Right hindlimb (tissue), 1 donor: ENCODE measurements around the gene AKT3.

Experiments used
- DNase-seq: peaks from one replicate; pipeline ENCODE4 v3.0.0-alpha.2; 2018

AKT3 gene

DNA sequence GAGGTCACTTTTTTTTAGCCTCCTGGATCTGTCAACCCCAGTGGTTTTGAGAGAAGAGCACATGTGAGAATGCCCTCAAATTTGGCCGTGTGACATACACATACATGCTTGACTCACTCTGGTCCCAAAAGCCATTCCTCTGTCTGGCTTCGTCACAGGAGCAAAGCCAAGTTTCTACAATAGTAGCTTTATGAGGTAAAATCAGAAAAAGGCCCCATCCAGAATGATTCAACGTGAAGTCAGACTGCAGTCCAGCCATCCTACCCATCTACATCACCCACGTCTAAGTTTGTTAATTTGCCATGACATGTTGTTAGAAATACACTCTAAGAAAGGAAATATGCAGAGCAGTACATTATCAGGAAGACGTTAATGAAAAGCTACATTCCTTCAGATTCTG lies 349.0 kb downstream of the AKT3 start:
- no peak for DNase-seq

GRCh38 chr1:243500512-243500911 lies 349.5 kb downstream of the AKT3 start:
- DNase-seq, result no peak

DNA sequence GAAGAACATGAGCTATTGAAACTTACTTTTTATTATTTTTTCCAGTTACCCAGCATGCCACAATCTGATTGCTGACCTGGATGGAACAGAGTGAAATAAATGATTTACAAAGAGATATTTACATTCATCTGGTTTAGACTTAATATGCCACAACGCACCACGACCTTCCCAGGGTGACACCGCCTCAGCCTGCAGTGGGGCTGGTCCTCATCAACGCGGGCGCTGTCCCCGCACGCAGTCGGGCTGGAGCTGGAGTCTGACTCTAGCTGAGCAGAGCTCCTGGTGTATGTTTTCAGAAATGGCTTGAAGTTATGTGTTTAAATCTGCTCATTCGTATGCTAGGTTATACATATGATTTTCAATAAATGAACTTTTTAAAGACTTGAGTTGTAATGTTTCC lies 350.3 kb downstream of the AKT3 start:
- DNase-seq, result no peak

DNA sequence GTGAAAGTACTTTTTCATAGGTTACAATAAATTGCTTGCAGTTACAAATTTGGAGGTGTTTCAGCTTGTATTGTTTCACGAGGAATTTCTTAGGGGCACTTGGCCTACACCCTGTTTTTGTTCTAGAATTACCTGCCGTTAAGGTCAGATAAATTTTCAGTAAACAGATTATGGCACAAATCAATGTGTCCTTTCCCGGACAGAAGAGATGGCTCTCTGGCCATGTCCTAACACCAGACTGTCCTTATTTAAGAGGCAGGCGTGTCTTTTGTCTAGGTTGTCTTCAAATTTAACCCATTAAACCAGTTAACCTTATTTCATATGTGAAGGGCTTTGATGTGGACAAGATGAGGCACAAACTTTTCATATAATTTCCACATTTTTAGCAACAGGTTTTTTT lies 350.8 kb downstream of the AKT3 start:
- no peak for DNase-seq

- no peak for DNase-seq
Observed at GRCh38 chr1:243497939-243498681, 351.9 kb downstream of the AKT3 start.

DNA sequence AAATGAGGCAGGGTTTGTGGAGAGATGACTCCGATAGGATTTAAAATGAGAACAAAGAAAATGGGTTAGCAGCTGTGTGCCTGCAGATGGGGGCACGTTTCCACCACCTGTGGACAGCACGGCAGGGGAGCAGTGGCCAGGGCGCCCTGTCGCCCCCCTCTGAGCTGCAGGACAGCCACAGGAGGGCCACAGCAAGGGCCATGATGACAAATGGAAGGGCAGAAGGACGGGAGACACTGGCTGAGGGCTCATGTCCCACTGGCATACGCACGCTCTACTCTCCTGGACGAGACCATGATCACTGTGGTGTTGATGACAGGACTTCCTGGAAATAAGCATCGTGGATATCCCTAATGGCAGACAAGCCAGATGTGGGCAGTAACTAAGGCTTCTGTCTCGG lies 353.2 kb downstream of the AKT3 start:
- no peak for DNase-seq

DNA sequence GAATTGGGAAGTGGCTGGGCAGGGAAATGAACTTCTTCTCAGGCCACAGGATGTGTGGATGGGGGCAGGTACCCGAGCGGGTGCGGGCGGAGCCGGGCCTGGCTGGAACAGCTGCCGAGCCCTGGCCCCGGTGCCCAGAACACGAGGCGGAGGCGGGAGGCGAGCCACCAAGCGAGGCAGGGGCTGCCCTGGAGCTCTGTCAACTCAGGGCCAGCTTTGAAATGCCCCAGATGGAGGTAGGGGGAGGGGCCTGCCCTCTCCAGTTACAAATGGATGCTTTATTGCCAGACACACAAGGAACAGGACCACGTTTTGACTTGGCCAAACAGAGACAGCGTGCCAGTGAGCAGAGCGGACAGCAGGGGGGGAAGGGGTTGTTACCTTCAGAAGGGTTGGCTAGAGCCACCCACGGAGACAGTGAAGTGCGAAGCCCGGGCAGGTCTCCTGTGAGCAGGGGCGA lies 353.8 kb downstream of the AKT3 start:
- no peak for DNase-seq

- DNase-seq, result no peak
Observed at GRCh38 chr1:243495442-243496186, 354.4 kb downstream of the AKT3 start.

- no peak for DNase-seq
Observed at GRCh38 chr1:243494741-243495431, 355.2 kb downstream of the AKT3 start.

- no peak for DNase-seq
Observed at GRCh38 chr1:243493156-243494129, 356.6 kb downstream of the AKT3 start.

GRCh38 chr1:243490748-243491686 lies 359.0 kb downstream of the AKT3 start:
- DNase-seq, result no peak

GRCh38 chr1:243489681-243490546 lies 360.1 kb downstream of the AKT3 start:
- DNase-seq, result no peak

- no peak for DNase-seq
Observed at GRCh38 chr1:243489158-243489527, 360.9 kb downstream of the AKT3 start.

DNA sequence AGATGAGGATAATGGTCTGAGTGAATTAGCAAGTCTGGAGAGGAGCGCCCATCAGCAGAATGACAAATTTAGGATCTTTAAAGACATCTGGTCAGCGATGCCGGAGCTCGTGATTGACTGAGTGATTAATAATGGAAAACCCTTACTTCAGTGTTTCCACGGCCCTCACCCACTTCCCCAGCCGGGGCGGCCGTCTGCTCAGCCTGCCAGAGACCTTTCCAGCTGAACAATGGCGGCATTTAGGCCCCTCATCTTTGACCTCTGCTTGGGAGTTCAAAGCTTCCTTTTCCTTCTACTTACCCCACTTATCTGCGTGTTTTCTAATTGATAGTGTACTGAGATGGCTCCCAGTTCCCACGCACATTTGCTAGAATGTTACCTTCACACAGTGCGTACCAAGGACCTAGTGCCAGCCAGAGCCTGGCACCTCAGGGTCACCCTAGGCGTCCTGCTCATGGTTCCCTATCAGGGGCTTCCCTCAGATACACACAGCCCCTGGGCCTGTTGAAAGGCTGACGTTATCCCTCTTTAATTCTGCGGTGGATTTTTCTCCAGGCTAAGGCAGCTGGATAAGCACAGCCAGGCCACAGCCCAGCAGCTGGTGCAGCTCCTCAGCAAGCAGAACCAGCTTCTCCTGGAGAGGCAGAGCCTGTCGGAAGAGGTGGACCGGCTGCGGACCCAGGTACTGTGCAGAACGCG lies 361.4 kb downstream of the AKT3 start:
- DNase-seq, result no peak

- DNase-seq, result no peak
Observed at GRCh38 chr1:243487649-243488227, 362.3 kb downstream of the AKT3 start.

DNA sequence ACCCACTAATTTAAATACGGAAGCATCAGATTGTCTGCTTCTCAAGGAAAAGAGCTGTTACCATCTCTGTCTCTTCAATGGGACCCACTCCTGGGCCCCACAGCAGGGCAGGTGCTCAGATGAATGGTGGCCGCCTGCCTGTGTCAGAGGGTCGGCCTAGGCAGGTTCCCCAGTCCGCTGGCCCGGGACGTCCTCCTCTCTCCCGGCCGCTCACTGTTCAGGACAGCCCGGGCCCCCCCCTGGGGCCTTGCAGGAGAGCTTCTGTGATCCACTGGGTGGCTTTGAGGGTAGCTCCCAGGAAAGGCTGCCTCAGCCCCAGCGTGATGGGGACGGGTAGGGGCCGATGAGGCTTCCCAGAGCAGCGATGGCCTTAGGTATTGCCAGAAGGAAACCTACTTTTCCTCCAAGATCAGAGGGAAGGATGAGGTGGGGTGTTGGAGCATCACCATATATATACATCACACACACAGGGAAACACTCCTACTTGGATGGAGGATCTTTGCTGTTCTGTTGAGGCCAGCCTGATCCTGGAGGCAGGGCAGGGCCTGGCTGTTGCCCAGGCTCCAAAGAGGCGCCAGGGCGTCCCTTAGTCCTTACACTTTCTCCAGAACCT lies 362.9 kb downstream of the AKT3 start:
- no peak for DNase-seq

DNA sequence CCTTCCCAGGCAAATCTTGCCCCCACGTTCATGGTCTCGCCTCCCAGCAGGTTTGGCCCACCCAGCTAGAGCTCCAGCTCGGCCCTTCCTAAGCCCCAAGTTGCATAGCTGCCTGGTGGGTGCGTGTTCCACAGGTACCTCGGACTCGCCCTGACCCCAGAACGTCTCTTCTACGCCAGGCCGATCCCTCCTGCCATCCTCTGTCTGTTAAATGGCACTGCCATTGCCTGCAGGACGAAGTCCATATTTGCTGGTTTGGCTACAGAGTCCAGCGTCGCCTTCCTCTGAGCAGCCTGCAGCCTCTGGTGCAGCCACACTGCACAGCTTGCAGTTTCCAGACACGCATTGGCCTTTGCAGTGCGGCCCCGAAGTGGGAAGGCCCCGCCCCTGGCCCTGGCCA lies 366.1 kb downstream of the AKT3 start:
- DNase-seq, result no peak

GRCh38 chr1:243483071-243483771 lies 366.8 kb downstream of the AKT3 start:
- DNase-seq, result no peak
